NCI-H748 treated with DMSO at 0.1 percent for 48 hours (cell line): ENCODE data around the gene RIBC2.
"Not testable (repeated sequence)": the region's sequence is repeated elsewhere in the genome, so short reads cannot be mapped to it uniquely, and the experiment has no call there.

Experiments
- DNase-seq: peaks from one replicate; lab custom pipeline; 2025; lab: John Stamatoyannopoulos, UW

Gene RIBC2

DNA sequence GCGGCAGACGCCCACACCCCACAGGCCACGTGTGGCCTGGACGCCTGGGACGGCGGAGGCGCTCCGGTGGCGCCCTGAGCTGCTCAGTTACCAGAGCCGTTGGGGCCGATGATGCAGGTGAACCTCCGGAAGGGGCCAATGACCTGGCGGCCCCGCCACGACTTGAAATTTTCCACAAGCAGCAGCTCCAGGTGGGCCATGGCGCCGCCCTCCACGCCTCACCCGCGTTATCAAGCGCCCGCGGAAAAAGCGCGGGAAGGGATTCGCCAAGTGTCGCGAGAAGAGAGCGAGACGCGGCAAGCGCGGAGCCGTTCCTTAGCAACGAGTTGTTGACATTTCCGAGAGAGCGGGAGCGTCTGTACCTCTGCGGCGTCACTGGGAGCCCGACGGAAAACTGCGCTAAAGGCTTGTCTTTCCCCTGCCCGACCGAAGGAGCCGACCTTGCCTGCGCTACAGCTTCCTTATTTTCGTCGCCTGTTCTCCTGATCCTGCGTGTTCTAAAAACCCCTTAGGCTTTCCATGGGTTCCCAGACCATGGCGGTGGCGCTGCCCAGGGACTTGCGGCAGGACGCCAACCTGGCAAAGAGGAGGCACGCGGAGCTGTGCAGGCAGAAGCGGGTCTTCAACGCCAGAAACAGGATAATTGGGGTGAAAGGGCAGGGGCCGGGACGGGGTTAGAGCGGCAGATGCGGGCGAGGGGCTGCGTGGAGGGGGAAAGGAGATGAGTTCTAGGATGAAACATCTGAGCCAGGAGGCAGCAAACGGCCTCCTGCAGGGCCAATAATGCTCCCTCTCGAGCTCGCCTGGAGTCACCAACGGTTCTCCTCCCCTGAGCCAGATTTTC is at the start of gene RIBC2, which contains the start of gene SMC1B:
TSS of gene RIBC2 (plus strand) at position 326 of the 844 bp plus-strand sequence. CDS start at position 520, 194 bp downstream.
TSS of gene SMC1B (minus strand) at position 232 of the 844 bp plus-strand sequence. CDS start at position 200, 32 bp downstream.
- peak; percentile 85 for DNase-seq

GRCh38 chr22:45366713-45367112 is 46.8 kb upstream of the RIBC2 start:
- no peak for DNase-seq

DNA sequence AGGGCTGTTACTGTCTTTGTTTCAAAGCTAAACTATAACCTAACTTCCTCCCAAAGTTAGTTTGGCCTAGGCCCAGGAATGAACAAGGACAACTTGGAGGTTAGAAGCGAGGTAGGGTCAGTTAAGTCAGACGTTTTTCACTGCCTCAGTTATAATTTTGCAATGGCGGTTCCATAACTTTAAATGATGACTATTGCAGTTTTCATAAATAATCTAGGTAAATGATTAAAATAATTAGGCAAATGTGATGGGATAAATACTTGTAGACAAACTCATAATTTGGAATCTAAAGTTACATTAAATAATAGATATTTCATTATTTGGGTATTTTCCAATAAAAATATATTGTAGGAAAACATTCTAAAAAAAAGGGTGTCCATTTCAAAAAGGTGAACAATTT is 39.9 kb upstream of the RIBC2 start:
- not testable (repeated sequence) for DNase-seq

GRCh38 chr22:45376009-45376408 is 37.5 kb upstream of the RIBC2 start:
- no peak for DNase-seq

DNA sequence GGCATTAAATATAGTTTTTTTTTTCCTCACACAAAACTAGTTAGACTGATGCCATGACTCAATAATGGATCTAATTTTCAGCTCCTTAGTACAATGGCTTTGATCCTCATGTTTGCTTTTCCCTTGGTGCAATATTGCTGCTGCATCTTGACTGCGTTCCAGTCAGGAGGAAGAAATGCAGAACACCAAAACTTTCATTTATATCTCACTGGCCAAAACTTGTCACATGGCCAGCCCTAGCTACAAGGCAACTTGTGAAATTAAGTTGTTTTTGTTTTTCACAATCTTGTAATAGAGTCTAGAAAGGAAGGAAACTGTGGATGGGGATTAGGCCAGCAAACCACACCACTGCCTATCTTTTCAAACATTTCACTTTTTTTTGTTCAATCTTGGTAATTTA is 36.8 kb upstream of the RIBC2 start:
- DNase-seq = no peak

DNA sequence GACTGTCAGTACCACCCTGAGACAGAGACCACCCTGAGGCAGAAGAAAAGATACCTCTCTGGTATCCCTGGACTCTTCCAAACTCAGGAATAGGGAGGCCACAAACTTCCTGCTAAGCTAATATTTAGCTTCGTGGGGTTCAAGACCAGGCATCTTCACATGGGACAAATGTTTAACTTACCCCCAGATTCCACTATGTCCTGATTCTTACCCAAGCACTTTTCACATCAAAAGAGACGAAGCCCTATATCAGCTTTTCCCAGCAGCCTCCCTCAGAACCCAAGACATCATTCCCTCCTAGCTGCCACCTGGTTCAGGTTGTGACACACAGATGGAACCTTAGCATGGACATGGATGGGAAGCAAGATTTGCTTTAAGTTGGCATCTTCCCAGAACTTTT is 32.1 kb upstream of the RIBC2 start:
- no peak for DNase-seq

DNA sequence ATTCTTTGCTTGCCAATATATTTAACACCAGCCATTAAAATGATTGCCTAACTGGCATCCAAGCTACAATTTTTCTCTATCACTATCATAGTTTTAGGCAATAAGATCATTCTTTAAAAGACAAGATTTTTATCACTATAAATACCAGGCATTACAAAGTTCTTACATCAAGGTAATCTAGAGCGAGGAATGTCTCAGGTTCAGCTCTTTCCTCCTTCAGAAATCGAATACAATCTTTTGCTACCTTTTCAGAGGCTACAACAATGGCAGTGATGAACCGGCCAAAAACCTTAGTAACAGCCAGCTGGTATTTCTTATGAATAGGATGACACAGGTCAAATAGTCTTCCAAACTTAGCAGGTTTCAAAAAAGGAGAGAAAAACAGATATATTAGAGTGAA is 23.9 kb upstream of the RIBC2 start:
- DNase-seq = no peak

GRCh38 chr22:45397806-45398205 is 15.7 kb upstream of the RIBC2 start:
- DNase-seq = no peak

GRCh38 chr22:45398214-45398613 is 15.3 kb upstream of the RIBC2 start:
- no peak for DNase-seq

GRCh38 chr22:45399712-45400445 is 13.6 kb upstream of the RIBC2 start:
- DNase-seq = no peak

DNA sequence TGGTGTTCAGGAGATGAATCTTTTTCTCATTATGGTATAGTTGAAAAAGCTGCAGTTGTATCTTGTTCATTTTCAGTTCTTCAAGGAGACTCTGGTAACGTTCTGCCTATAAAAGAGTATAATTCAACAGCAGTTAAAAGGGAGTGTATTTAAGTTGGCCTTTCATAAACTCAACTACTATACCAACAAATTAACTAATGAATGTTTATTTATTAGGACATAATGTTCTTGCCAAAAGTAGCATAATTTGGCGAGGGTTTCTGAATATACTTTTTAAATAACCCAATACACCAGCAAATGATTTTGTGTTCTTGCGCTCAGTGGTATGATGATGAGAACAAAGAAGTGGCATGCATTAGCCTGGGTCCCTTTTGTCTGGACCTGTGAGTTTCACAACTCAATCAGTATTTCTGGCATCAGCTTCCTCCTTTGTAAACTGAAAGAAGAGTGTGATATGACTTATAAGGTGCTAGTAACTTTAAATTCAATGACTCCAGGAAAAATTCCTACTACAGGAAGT is 11.0 kb upstream of the RIBC2 start:
- no peak for DNase-seq

DNA sequence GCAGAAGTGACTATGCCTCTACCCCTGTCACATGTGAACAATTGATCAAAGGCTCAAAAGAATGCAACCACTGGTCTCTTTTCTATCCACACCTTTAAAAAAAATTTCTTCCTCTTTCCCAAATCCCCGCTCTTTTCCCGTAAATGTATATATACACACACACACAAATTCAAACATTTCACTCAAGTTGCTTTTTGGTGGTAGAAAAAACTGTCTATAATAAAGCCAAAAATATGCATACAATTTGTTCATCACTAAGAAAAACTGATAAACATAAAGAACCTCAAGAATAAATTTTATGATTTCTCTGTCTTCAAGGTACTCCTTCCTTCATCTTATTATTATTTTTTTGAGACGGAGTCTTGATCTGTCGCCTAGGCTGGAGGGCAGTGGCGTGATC is 5.7 kb upstream of the RIBC2 start:
- DNase-seq = no peak

- DNase-seq = no peak
Observed at GRCh38 chr22:45413013-45413367, 503 bp upstream of the RIBC2 start.

GRCh38 chr22:45418056-45418769 is 4.7 kb downstream of the RIBC2 start:
- no peak for DNase-seq

- no peak for DNase-seq
Observed at GRCh38 chr22:45418770-45419138, 5.3 kb downstream of the RIBC2 start.

- DNase-seq = no peak
Observed at GRCh38 chr22:45420011-45420410, 6.5 kb downstream of the RIBC2 start.

DNA sequence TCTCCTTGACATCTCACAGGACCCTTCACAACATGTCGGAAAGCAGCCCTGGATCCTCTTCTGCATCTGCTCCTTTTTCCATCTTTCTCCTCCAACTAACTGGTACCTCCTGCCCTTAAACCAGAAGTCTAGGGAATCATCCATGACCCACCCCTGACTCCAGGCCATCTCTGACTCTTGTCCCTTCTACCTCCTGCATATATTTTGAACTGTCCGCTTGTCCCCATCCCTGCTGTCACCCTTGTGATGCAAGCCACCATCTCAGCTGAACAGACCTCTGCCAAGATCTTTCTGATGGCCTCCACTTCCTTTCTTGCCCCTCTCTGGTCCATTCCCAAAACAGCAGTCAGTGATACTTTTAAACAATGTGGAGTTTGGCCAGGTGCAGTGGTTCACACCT is 7.0 kb downstream of the RIBC2 start:
- no peak for DNase-seq

- DNase-seq = no peak
Observed at GRCh38 chr22:45421349-45422055, 8.0 kb downstream of the RIBC2 start.

GRCh38 chr22:45422237-45422983 is 8.9 kb downstream of the RIBC2 start:
- DNase-seq = no peak

DNA sequence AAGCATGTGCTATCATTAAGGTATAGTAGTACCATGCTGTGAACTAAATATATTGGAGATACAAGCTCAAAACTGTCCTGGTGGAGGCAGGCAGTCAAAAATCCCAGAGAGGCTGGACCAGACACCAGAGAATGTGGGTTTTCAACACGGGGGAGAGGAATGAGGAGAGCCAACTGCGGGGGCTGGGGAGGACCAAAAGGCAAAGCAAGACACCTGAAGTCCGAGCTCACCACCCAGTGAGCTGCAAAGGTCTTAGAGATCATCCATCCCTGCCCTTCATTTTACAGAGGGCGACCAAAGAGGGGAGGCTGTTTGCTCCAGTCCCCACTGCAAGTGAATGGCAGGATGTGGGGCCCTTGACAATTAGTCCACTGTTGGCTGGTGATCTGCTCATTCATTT is 10.0 kb downstream of the RIBC2 start:
- no peak for DNase-seq

DNA sequence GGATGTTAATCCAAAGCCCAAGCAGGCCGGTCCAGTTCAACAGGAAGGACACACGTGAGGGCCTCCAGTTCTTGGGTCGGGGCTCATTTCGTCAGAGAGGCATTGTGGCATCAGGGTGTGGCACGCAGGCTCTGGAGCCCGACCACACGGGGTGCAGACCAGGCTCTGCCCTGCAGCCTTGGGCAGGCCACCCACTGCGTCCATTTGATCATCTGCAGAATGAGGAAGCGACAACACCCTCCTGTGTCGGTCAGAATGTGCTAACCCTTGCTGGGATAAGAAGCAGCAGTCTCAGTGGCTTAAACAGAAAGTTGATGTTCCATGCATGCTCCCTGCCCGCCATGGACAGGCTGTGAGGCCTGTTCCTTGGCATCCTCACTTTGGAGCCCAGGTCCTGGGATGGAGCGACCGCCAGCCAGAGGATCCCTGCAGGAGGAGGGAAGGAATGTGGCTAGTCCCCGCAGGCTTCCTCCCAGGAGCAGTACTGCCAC is 10.8 kb downstream of the RIBC2 start:
- DNase-seq = no peak
